ENCODE results near the gene MSX2.

MSX2 gene

DNA sequence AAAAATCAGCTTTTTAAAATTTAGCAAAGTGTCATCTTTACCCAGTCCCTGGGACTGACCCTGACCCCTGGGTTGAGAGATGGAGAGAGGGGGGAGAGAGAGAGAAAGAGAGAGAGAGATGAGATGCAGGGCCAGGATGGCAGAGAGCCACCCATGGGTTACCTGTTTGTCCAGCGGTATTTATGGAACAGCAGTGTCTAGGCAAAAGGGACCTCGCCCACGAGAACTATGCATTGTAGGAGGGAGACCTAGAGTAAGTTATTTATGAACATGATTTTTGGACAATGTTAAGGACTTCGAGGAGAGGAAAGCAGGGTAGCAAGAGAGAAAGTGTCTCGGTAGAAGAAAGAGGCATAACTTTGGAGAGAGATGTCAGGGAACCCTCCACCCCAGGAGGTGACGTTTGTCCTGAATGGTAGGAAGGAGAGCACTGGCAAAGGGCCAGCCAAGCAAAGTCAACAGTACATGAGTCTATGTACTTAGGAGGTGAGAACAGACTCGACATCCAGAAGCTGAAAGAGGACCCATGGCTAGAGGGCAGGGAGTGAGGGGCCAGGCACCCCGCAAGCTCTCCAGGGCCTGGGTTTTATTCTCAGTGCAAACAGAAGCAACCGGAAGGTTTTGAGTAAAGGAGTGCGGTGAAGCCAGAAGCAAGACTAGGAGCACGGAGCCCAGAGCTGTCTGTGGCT, 30.5 kb upstream of the MSX2 start:
- no peak overlapping the region for H3K4me3 ChIP-seq (ENCODE audit: low read depth in 1 of 2, low read length in 2 of 2)
- peaks cover 27% of the 10 kb centered on the region for H3K27me3 ChIP-seq (ENCODE audit: low read depth, low read length)
- H3K4me1 ChIP-seq (ENCODE audit: control insufficient read depth in 1 of 2, insufficient read depth in 2 of 2, low read length in 2 of 2): peaks cover 0 to 5% of the 10 kb centered on the region in 2 donors
- H3K27ac ChIP-seq (ENCODE audit: low read length): no peak overlapping the region
- H3K36me3 ChIP-seq (ENCODE audit: control insufficient read depth in 1 of 2, insufficient read depth in 2 of 2, low read length in 2 of 2): no peaks in the 10 kb centered on the region
- H3K9me3 ChIP-seq (ENCODE audit: control insufficient read depth in 1 of 2, low read length in 2 of 2): no peaks in the 10 kb centered on the region

DNA sequence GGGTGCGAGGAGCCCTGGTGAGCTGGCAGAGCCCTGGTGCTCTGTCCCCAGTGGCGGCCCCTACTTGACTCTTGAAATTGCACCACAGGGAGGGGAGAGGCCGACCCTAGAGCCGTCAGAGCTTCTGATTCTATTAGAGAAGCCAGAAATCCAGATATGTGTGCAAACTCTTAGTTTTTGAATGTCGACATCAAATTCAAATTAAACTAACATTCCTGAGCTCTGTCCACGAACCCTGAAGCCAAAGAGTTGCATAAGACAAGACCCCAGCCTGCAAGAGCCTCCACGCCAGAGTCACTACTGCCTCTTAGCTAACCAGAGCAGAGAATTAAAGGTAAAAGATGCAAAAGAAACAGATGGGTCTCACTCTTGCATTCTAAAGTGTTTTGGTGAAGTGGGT, 29.8 kb upstream of the MSX2 start:
- no peak overlapping the region for H3K27ac ChIP-seq (ENCODE audit: low read length)
- no peak overlapping the region for H3K4me3 ChIP-seq (ENCODE audit: low read depth in 1 of 2, low read length in 2 of 2)
- H3K27me3 ChIP-seq (ENCODE audit: low read depth, low read length): peaks cover 25% of the 10 kb centered on the region
- peaks cover 0 to 5% of the 10 kb centered on the region in 2 donors for H3K4me1 ChIP-seq (ENCODE audit: control insufficient read depth in 1 of 2, insufficient read depth in 2 of 2, low read length in 2 of 2)
- no peaks in the 10 kb centered on the region for H3K36me3 ChIP-seq (ENCODE audit: control insufficient read depth in 1 of 2, insufficient read depth in 2 of 2, low read length in 2 of 2)
- no peaks in the 10 kb centered on the region for H3K9me3 ChIP-seq (ENCODE audit: control insufficient read depth in 1 of 2, low read length in 2 of 2)

DNA sequence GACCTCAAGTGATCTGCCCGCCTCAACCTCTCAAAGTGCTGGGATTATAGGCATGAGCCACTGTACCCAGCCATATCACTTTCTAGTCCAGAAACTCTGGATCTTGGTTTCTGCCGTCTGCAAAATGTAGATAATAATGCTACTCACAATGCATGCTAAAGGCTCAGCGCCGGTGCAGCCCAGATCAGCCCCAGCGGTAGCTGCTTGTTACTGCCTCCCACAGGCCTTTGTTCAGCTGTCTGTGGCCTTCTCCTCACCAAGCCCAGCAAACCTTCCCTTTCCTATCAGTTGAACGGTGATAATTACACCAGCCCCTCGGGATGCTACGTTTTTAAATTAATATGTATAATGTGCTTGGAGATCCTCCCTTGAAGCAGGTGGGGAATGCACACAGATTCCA, 26.2 kb upstream of the MSX2 start:
- no peaks in the 10 kb centered on the region for H3K9me3 ChIP-seq (ENCODE audit: control insufficient read depth in 1 of 2, low read length in 2 of 2)
- H3K27me3 ChIP-seq (ENCODE audit: low read depth, low read length): peaks cover 9% of the 10 kb centered on the region
- no peak overlapping the region for H3K27ac ChIP-seq (ENCODE audit: low read length)
- peaks cover 0 to 1% of the 10 kb centered on the region in 2 donors for H3K4me1 ChIP-seq (ENCODE audit: control insufficient read depth in 1 of 2, insufficient read depth in 2 of 2, low read length in 2 of 2)
- H3K4me3 ChIP-seq (ENCODE audit: low read depth in 1 of 2, low read length in 2 of 2): no peak overlapping the region
- no peaks in the 10 kb centered on the region for H3K36me3 ChIP-seq (ENCODE audit: control insufficient read depth in 1 of 2, insufficient read depth in 2 of 2, low read length in 2 of 2)

DNA sequence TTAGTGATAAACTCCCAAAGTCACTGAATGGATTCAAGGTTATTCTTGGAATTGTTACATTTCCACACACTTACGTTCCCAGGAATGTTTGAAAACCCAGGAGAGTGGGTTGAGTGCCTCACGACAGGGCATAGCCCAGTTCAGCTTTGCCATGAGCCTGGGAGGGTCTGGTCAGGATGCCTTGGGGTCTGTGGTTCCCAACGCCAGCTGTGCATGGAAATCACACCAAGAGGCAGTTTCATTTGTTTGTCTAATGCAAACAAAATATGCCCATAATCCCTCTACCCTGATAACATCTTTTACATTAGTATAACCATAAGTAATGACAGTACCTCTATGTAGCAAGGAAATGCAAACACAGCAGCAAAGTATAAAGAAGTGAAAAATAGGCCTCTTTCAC, 25.3 kb upstream of the MSX2 start:
- H3K4me3 ChIP-seq (ENCODE audit: low read depth in 1 of 2, low read length in 2 of 2): no peak overlapping the region

DNA sequence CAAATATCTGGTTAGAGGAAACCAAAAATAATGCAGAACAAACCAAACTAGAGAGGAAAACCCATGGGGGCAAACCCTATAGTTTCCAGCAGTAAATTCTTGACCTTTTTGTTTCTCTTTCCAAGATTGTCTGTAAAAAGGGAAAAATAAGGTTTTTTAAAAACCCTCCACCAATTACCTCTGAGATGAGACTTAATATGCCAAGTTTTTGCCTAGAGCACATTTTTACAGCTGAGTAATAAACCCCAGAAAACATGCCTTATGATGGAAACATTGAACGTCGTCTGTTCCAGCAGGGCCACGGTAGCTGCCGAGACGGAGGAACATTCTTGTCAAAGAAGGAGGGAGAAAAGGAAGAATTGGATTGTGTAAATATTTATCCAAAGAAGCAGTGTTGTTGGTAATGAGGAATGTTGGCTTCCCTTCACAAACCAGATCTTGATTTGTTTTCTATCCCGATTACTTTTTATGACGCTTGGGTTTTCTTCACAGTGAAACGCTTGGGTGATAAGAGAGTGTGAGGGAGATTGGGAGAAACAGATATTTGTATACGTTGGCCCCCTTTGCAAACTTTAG, 17.3 kb upstream of the MSX2 start:
- Histone ChIP-seq H3K4me1 (ENCODE audit: control insufficient read depth in 1 of 2, insufficient read depth in 2 of 2, low read length in 2 of 2) (no peaks in the 10 kb centered on the region), H3K9me3 (ENCODE audit: control insufficient read depth in 1 of 2, low read length in 2 of 2) (no peaks in the 10 kb centered on the region), H3K27me3 (ENCODE audit: low read depth, low read length) (peaks cover 4% of the 10 kb centered on the region), H3K36me3 (ENCODE audit: control insufficient read depth in 1 of 2, insufficient read depth in 2 of 2, low read length in 2 of 2) (no peaks in the 10 kb centered on the region), H3K27ac (ENCODE audit: low read length) (no peak overlapping the region), H3K4me3 (ENCODE audit: low read depth in 1 of 2, low read length in 2 of 2) (no peak overlapping the region)

More for the DNA sequence above, 25.3 kb upstream of the MSX2 start:
- Histone ChIP-seq H3K36me3 (ENCODE audit: control insufficient read depth in 1 of 2, insufficient read depth in 2 of 2, low read length in 2 of 2) (no peaks in the 10 kb centered on the region), H3K27me3 (ENCODE audit: low read depth, low read length) (peaks cover 5% of the 10 kb centered on the region), H3K9me3 (ENCODE audit: control insufficient read depth in 1 of 2, low read length in 2 of 2) (no peaks in the 10 kb centered on the region), H3K4me1 (ENCODE audit: control insufficient read depth in 1 of 2, insufficient read depth in 2 of 2, low read length in 2 of 2) (no peaks in the 10 kb centered on the region), H3K27ac (ENCODE audit: low read length) (no peak overlapping the region)

DNA sequence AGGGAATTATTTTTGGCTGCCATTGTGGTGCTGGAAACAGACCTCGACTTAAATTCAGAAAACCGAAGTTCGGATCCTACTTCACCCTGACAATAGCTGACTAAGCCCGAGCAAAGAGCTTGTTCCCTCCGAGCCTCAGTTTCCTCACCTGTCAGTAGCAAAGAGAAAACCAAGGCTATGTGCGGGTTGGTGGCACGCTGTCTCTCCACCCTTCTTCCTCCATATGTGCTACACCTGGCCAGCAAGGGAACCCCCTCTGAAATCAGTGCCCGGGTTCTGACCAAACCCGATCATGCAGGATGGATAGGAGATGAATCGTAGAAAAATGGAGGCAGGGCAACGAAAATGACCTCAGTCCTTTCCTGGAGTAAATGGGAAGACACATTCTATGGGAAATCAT, 16.7 kb upstream of the MSX2 start:
- H3K36me3 ChIP-seq (ENCODE audit: control insufficient read depth in 1 of 2, insufficient read depth in 2 of 2, low read length in 2 of 2): no peaks in the 10 kb centered on the region
- H3K4me3 ChIP-seq (ENCODE audit: low read depth in 1 of 2, low read length in 2 of 2): no peak overlapping the region
- H3K9me3 ChIP-seq (ENCODE audit: control insufficient read depth in 1 of 2, low read length in 2 of 2): no peaks in the 10 kb centered on the region
- H3K27ac ChIP-seq (ENCODE audit: low read length): no peak overlapping the region
- H3K4me1 ChIP-seq (ENCODE audit: control insufficient read depth in 1 of 2, insufficient read depth in 2 of 2, low read length in 2 of 2): no peaks in the 10 kb centered on the region
- H3K27me3 ChIP-seq (ENCODE audit: low read depth, low read length): peaks cover 4% of the 10 kb centered on the region

DNA sequence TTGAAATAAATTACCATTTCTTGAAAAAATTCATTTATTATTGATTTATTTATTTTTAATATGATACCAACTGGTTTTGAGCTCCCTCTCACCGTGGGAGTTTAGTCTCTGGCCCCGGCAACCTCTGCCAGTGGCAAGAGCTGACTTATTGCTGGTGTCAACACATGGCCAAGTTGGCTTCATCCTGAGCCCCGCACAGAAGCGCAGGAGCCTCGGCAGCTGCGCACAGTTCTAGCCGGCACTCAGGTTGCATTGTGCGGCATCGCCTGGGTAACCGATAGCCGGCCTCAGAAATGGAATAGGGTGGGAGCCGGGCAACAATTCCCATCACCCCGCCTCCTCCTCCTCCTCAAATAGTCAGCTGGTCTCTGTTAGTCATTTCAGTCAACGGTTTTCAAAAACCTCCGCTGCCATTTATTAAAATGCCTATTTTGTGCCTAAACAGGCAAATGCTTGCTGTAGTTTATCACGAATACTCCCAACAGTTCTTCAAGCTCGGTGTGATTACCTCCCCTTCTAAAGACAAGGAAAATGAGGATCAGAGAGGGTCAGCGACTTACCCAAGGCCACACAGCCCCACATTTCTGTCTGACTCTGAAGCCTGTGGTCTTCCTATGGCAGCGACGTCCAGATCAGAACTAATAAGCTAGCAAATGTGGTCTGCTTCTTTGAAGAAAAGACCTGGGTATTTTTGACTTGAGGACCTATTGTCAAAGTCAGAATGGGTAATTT, 15.7 kb upstream of the MSX2 start:
- no peaks in the 10 kb centered on the region for H3K36me3 ChIP-seq (ENCODE audit: control insufficient read depth in 1 of 2, insufficient read depth in 2 of 2, low read length in 2 of 2)
- H3K4me3 ChIP-seq (ENCODE audit: low read depth in 1 of 2, low read length in 2 of 2): no peak overlapping the region
- H3K9me3 ChIP-seq (ENCODE audit: control insufficient read depth in 1 of 2, low read length in 2 of 2): no peaks in the 10 kb centered on the region
- H3K27ac ChIP-seq (ENCODE audit: low read length): no peak overlapping the region
- peaks cover 4% of the 10 kb centered on the region for H3K27me3 ChIP-seq (ENCODE audit: low read depth, low read length)
- H3K4me1 ChIP-seq (ENCODE audit: control insufficient read depth in 1 of 2, insufficient read depth in 2 of 2, low read length in 2 of 2): no peaks in the 10 kb centered on the region

DNA sequence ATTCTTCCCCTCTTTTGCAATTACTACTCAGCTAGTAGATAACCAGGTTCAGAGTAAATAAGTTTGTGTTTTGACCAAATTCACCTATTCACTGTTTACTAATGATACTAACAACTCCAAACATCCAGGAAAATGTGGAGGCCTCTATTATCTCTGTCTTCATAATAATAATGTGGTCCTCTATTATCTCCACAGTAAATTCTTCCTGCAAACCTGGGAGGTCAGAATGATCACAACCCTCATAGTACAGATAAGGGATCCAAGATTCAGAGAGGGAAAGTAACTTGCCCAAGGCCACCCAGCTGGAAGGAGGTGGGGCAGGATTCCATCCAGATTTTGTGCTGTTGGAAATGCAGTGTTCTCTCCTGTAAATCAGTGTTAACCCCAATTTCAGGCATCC, 9.6 kb upstream of the MSX2 start:
- Histone ChIP-seq H3K4me3 (ENCODE audit: low read depth in 1 of 2, low read length in 2 of 2) (no peak overlapping the region), H3K36me3 (ENCODE audit: control insufficient read depth in 1 of 2, insufficient read depth in 2 of 2, low read length in 2 of 2) (no peaks in the 10 kb centered on the region), H3K27me3 (ENCODE audit: low read depth, low read length) (peaks cover 22% of the 10 kb centered on the region), H3K27ac (ENCODE audit: low read length) (no peak overlapping the region), H3K4me1 (ENCODE audit: control insufficient read depth in 1 of 2, insufficient read depth in 2 of 2, low read length in 2 of 2) (no peaks in the 10 kb centered on the region), H3K9me3 (ENCODE audit: control insufficient read depth in 1 of 2, low read length in 2 of 2) (no peaks in the 10 kb centered on the region)

DNA sequence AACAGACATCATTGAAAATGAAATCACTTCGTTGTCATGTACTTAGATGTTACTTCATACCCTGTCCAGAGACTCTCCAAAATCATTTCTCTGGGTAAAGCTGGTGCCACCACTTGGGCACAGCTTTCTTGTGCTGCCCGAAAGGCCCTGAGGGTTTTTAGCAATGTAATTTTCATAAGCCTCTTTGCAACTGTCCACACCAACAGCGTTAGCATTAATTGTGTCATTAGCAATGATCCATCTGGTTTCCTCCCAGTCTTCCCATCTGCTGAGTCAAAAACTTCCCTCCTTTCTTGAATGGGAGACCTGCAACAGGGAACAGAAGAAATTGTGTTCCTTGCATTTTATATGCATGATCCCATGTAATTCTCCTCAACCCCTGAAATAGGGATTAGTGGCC, 8.6 kb upstream of the MSX2 start:
- peaks cover 30% of the 10 kb centered on the region for H3K27me3 ChIP-seq (ENCODE audit: low read depth, low read length)
- no peak overlapping the region for H3K27ac ChIP-seq (ENCODE audit: low read length)
- H3K36me3 ChIP-seq (ENCODE audit: control insufficient read depth in 1 of 2, insufficient read depth in 2 of 2, low read length in 2 of 2): no peaks in the 10 kb centered on the region
- H3K9me3 ChIP-seq (ENCODE audit: control insufficient read depth in 1 of 2, low read length in 2 of 2): no peaks in the 10 kb centered on the region
- peaks cover 0 to 6% of the 10 kb centered on the region in 2 donors for H3K4me1 ChIP-seq (ENCODE audit: control insufficient read depth in 1 of 2, insufficient read depth in 2 of 2, low read length in 2 of 2)
- no peak overlapping the region for H3K4me3 ChIP-seq (ENCODE audit: low read depth in 1 of 2, low read length in 2 of 2)

DNA sequence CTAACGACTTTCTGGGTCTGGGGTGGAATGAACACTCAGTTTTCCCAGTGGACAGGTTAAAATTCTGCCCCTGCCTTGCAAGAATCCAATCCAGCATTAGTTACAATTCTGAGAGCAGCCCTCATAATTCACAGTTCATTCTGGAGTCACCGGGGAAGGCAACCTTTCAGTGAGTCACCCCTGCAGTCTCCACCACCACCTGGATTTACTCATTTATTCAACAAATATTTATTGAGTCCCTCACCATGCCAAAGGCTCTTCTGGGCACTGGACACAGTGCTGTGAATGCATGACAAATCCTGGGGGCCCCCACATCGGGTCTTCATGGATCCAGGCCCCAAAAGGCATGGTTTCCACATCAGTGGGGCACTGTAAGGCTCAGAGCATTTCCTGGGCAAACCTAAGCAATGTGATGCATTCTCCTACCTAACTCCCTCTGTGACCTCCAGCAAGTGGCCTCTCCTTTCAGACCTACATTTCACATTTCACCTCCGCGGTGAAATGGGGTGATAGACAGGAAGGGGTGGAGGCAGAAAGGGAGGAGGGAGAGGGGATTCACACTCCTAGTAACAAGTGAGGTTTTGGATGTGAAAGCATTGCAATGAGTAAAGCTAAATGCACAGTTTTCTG, 6.4 kb upstream of the MSX2 start:
- Histone ChIP-seq H3K4me3 (ENCODE audit: low read depth in 1 of 2, low read length in 2 of 2) (no peak overlapping the region), H3K27me3 (ENCODE audit: low read depth, low read length) (peaks cover 47% of the 10 kb centered on the region), H3K27ac (ENCODE audit: low read length) (no peak overlapping the region), H3K4me1 (ENCODE audit: control insufficient read depth in 1 of 2, insufficient read depth in 2 of 2, low read length in 2 of 2) (peaks cover 0 to 12% of the 10 kb centered on the region in 2 donors), H3K9me3 (ENCODE audit: control insufficient read depth in 1 of 2, low read length in 2 of 2) (no peaks in the 10 kb centered on the region), H3K36me3 (ENCODE audit: control insufficient read depth in 1 of 2, insufficient read depth in 2 of 2, low read length in 2 of 2) (no peaks in the 10 kb centered on the region)

DNA sequence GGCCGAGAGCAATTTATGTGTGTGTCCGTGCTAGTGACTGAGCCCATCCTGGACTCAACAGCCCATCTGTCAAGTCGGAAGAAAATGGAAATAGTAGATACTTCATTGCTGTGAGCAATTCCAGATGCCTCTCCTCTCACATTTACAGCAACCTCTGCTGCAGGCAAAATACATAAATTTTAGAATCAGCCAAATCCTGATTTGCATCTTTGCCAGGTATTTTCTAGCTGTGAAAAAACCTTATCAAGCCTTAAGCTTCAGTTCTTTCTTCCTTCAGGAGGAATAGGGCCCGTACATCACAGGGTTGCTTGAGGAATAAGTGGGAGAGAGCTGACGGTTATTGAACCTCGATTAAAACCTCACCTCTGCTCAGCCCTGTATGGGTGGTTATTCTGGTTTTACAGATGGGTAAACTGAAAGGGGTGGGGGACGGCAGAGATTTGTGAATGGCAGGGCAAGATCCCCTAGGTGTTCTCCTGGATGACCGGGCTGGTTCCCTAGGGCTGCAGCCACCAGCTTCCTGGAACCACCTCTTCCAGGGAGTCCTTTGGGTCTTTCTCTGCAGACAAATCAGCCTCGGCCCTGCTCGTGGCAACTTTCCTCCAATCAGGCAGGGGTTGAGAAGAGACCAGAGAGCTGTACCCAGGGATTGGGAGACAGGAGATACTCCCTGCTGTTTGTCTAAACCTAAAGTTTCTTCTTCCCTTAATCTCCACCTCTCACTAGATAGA, 5.3 kb upstream of the MSX2 start:
- no peak overlapping the region for H3K4me3 ChIP-seq (ENCODE audit: low read depth in 1 of 2, low read length in 2 of 2)
- H3K4me1 ChIP-seq (ENCODE audit: control insufficient read depth in 1 of 2, insufficient read depth in 2 of 2, low read length in 2 of 2): peaks cover 0 to 21% of the 10 kb centered on the region in 2 donors
- no peaks in the 10 kb centered on the region for H3K36me3 ChIP-seq (ENCODE audit: control insufficient read depth in 1 of 2, insufficient read depth in 2 of 2, low read length in 2 of 2)
- no peak overlapping the region for H3K27ac ChIP-seq (ENCODE audit: low read length)
- peaks cover 56% of the 10 kb centered on the region for H3K27me3 ChIP-seq (ENCODE audit: low read depth, low read length)
- no peaks in the 10 kb centered on the region for H3K9me3 ChIP-seq (ENCODE audit: control insufficient read depth in 1 of 2, low read length in 2 of 2)
